GM23338 (cell line): ENCODE data around the gene NPEPL1. TPM values are rescaled to one million over a fixed set of nuclear protein-coding genes. Genes with fewer than 3 reads are reported as not detected.

Experiments
- ATAC-seq: fragments of 200-7000 bp; cut with Tn5 transposase; 3 replicates; pipeline ENCODE4 v1.9.1; 2020
- DNase-seq: peaks from one replicate; pipeline ENCODE4 v3.0.0-alpha.2; 2015; ENCODE audit warnings: low spot score
- H2AFZ ChIP-seq: fragments of 200-600 bp; sonication (generic); 2 replicates; pipeline ENCODE4 v1.8.0; 2016; ENCODE audit warnings: antibody characterized with exemption, mild to moderate bottlenecking, moderate library complexity
- H3F3A ChIP-seq: fragments of 200-600 bp; sonication (generic); replicated peaks from 2 replicates; pipeline ENCODE4 v1.8.0; 2017; ENCODE audit warnings: antibody characterized with exemption, mixed run types, low read depth
- H3K27ac ChIP-seq: fragments of 200-600 bp; sonication (generic); 2 replicates; pipeline ENCODE4 v1.6.1; 2016; ENCODE audit warnings: low read depth
- H3K27me3 ChIP-seq: fragments of 200-600 bp; sonication (generic); 2 replicates; pipeline ENCODE4 v1.8.0; 2016; ENCODE audit warnings: mild to moderate bottlenecking, mixed run types, moderate library complexity; ENCODE audit not compliant: insufficient read depth
- H3K36me3 ChIP-seq: fragments of 200-600 bp; sonication (generic); 2 replicates; pipeline ENCODE4 v1.8.0; 2016; ENCODE audit warnings: mild to moderate bottlenecking; ENCODE audit not compliant: insufficient read depth
- H3K4me1 ChIP-seq: fragments of 200-600 bp; sonication (generic); 2 replicates; pipeline ENCODE4 v1.8.0; 2016; ENCODE audit warnings: mild to moderate bottlenecking, moderate library complexity; ENCODE audit not compliant: insufficient read depth
- H3K4me2 ChIP-seq: fragments of 200-600 bp; sonication (generic); 2 replicates; pipeline ENCODE4 v1.7.1; 2017; ENCODE audit warnings: mixed run types
- H3K4me3 ChIP-seq: fragments of 200-600 bp; sonication (generic); 2 replicates; pipeline ENCODE4 v1.6.1; 2016; ENCODE audit warnings: mixed run types
- H3K79me2 ChIP-seq: fragments of 200-600 bp; sonication (generic); replicated peaks from 2 replicates; pipeline ENCODE4 v1.8.0; 2017; ENCODE audit warnings: mild to moderate bottlenecking; ENCODE audit not compliant: insufficient read depth
- H3K9me2 ChIP-seq: fragments of 200-600 bp; sonication (generic); 2 replicates; pipeline ENCODE4 v1.8.0; 2017; ENCODE audit not compliant: insufficient read depth
- H4K20me1 ChIP-seq: fragments of 200-600 bp; sonication (generic); replicated peaks from 2 replicates; pipeline ENCODE4 v1.8.0; 2017; ENCODE audit warnings: mild to moderate bottlenecking; ENCODE audit not compliant: insufficient read depth
- H3K27ac Mint-ChIP-seq: 2 replicates; pipeline ENCODE4 v1.8.0; 2020; ENCODE audit warnings: inconsistent platforms, mild to moderate bottlenecking, moderate library complexity, mixed read lengths
- H3K27me3 Mint-ChIP-seq: 3 replicates; pipeline ENCODE4 v1.8.0; 2022; ENCODE audit warnings: low read depth, mild to moderate bottlenecking, moderate library complexity, mixed read lengths, inconsistent platforms; ENCODE audit not compliant: insufficient read depth, poor library complexity
- H3K36me3 Mint-ChIP-seq: 3 replicates; pipeline ENCODE4 v1.8.0; 2021; ENCODE audit warnings: low read depth, mild to moderate bottlenecking, inconsistent platforms, moderate library complexity, mixed read lengths
- H3K4me1 Mint-ChIP-seq: 3 replicates; pipeline ENCODE4 v1.8.0; 2020; ENCODE audit warnings: mild to moderate bottlenecking, inconsistent platforms, mixed read lengths
- H3K4me3 Mint-ChIP-seq: 3 replicates; pipeline ENCODE4 v1.8.0; 2021; ENCODE audit warnings: moderate library complexity, mild to moderate bottlenecking, inconsistent platforms, mixed read lengths
- H3K9me3 Mint-ChIP-seq: 3 replicates; pipeline ENCODE4 v1.8.0; 2020; ENCODE audit warnings: moderate library complexity, mild to moderate bottlenecking, inconsistent platforms, mixed read lengths
- CREB1 ChIP-seq: fragments of 250-450 bp; sonication (Bioruptor Pico); IDR thresholded peaks from 2 replicates; pipeline ENCODE4 v1.5.0; 2020; ENCODE audit warnings: low read depth, mild to moderate bottlenecking, moderate library complexity
- CTCF ChIP-seq, 2 experiments: fragments of 200-600 bp in 1 of 2; sonication (generic) in 1 of 2; conservative IDR thresholded peaks; 2 replicates each; pipeline versions ENCODE4 v1.5.1 to v1.6.1; 2016 to 2017; ENCODE audit warnings: antibody characterized with exemption in 2 of 2, low read depth in 2 of 2, mild to moderate bottlenecking in 2 of 2, moderate library complexity in 1 of 2
- EZH2 ChIP-seq: fragments of 200-600 bp; sonication (generic); IDR thresholded peaks from one replicate; pipeline ENCODE4 v1.8.0; 2017; ENCODE audit warnings: antibody characterized with exemption, mild to moderate bottlenecking, low read depth; ENCODE audit not compliant: unreplicated experiment
- EZH2phosphoT487 ChIP-seq: fragments of 200-600 bp; sonication (generic); IDR thresholded peaks from one replicate; pipeline ENCODE4 v1.8.1; 2018; ENCODE audit warnings: antibody characterized with exemption; ENCODE audit not compliant: unreplicated experiment
- JUNB ChIP-seq: IDR thresholded peaks from one replicate; pipeline ENCODE4 v1.6.1; 2016; ENCODE audit warnings: antibody characterized with exemption; ENCODE audit not compliant: unreplicated experiment
- NANOG ChIP-seq: IDR thresholded peaks from 2 replicates; pipeline ENCODE4 v1.6.1; 2016; ENCODE audit warnings: antibody characterized with exemption, borderline replicate concordance
- POLR2AphosphoS5 ChIP-seq: IDR thresholded peaks from 2 replicates; pipeline ENCODE4 v1.6.1; 2016; ENCODE audit warnings: antibody characterized with exemption, low read depth
- STAT1 ChIP-seq: IDR thresholded peaks from one replicate; pipeline ENCODE4 v1.6.1; 2016; ENCODE audit warnings: antibody characterized with exemption; ENCODE audit not compliant: unreplicated experiment
- ZNF114 ChIP-seq: fragments of 250-450 bp; sonication (Bioruptor Pico); IDR thresholded peaks from 2 replicates; pipeline ENCODE4 v1.5.0; 2020; ENCODE audit warnings: mild to moderate bottlenecking, moderate library complexity
- ZNF331 ChIP-seq: fragments of 250-450 bp; sonication (Bioruptor Pico); IDR thresholded peaks from 2 replicates; pipeline ENCODE4 v1.5.0; 2020; ENCODE audit warnings: low read depth, mild to moderate bottlenecking, moderate library complexity
- polyA plus RNA-seq: library from polyadenylated mRNA; unstranded; fragments of >200 nt; fragmentation: Nextera tagmentation; extraction: Ambion mirVana; gene quantifications from 2 replicates; pipeline ENCODE4 v1.2.1, GENCODE V29; 2016
- total RNA-seq: library from RNA; depleted of rRNA; stranded (reverse); fragments of >200 nt; shearing (Covaris generic); gene quantifications from 2 replicates; pipeline ENCODE4 v1.2.3, GENCODE V29; 2014
- TF ChIP-seq, protein P1 (sequence below): IDR thresholded peaks from 2 replicates; pipeline ENCODE4 v1.6.1; 2016; ENCODE audit warnings: antibody characterized with exemption
- TF ChIP-seq, protein P2 (sequence below): fragments of 250-450 bp; sonication (Bioruptor Pico); IDR thresholded peaks from 2 replicates; pipeline ENCODE4 v1.5.0; 2020; ENCODE audit warnings: mild to moderate bottlenecking, moderate library complexity
- TF ChIP-seq, protein P3 (sequence below): IDR thresholded peaks from one replicate; pipeline ENCODE4 v1.6.1; 2018; ENCODE audit warnings: antibody characterized with exemption; ENCODE audit not compliant: unreplicated experiment

The NPEPL1 gene
- total and polyA plus RNA-seq, 2 experiments from 2014 or later: 23.5 to 30.0 TPM

- Mint-ChIP-seq H3K4me3 (no peak overlapping the region), H3K27me3 (peaks cover 8% of the 10 kb centered on the region), H3K27ac (no peak overlapping the region), H3K36me3 (peaks cover 22% of the 10 kb centered on the region), H3K4me1 (0 out of 3 replicates have a peak, but pooled peaks cover 5% of the 10 kb centered on the region), H3K9me3 (peaks cover 1% of the 10 kb centered on the region; the same call in 1 of the 3 replicates)
- Histone ChIP-seq H3K27ac (no peak overlapping the region), H2AFZ (no peak overlapping the region), H3K4me2 (no peak overlapping the region), H3K4me3 (no peak overlapping the region), H3F3A (no peaks in the 10 kb centered on the region), H3K36me3 (0 out of 2 replicates have a peak, but pooled peaks cover under 1% of the 10 kb centered on the region), H3K79me2 (no peaks in the 10 kb centered on the region), H3K4me1 (no peaks in the 10 kb centered on the region), H3K27me3 (no peaks in the 10 kb centered on the region), H4K20me1 (no peaks in the 10 kb centered on the region), H3K9me2 (no peaks in the 10 kb centered on the region)
- ATAC-seq (no peak), DNase-seq (no peak)
- TF ChIP-seq EZH2 (no peak), ZNF114 (CRISPR knock-in tag) (no peak), CREB1 (CRISPR knock-in tag) (no peak), CTCF (conservative IDR thresholded peaks at IDR 0.05; ENCODE audit: low read depth in 2 of 2) (no peak), EZH2phosphoT487 (no peak), NANOG (no peak), POLR2AphosphoS5 (no peak), STAT1 (no peak), ZNF331 (no peak), JUNB (no peak)
- TF ChIP-seq, protein P1, sequence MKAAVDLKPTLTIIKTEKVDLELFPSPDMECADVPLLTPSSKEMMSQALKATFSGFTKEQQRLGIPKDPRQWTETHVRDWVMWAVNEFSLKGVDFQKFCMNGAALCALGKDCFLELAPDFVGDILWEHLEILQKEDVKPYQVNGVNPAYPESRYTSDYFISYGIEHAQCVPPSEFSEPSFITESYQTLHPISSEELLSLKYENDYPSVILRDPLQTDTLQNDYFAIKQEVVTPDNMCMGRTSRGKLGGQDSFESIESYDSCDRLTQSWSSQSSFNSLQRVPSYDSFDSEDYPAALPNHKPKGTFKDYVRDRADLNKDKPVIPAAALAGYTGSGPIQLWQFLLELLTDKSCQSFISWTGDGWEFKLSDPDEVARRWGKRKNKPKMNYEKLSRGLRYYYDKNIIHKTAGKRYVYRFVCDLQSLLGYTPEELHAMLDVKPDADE: no peak
- TF ChIP-seq, protein P2, sequence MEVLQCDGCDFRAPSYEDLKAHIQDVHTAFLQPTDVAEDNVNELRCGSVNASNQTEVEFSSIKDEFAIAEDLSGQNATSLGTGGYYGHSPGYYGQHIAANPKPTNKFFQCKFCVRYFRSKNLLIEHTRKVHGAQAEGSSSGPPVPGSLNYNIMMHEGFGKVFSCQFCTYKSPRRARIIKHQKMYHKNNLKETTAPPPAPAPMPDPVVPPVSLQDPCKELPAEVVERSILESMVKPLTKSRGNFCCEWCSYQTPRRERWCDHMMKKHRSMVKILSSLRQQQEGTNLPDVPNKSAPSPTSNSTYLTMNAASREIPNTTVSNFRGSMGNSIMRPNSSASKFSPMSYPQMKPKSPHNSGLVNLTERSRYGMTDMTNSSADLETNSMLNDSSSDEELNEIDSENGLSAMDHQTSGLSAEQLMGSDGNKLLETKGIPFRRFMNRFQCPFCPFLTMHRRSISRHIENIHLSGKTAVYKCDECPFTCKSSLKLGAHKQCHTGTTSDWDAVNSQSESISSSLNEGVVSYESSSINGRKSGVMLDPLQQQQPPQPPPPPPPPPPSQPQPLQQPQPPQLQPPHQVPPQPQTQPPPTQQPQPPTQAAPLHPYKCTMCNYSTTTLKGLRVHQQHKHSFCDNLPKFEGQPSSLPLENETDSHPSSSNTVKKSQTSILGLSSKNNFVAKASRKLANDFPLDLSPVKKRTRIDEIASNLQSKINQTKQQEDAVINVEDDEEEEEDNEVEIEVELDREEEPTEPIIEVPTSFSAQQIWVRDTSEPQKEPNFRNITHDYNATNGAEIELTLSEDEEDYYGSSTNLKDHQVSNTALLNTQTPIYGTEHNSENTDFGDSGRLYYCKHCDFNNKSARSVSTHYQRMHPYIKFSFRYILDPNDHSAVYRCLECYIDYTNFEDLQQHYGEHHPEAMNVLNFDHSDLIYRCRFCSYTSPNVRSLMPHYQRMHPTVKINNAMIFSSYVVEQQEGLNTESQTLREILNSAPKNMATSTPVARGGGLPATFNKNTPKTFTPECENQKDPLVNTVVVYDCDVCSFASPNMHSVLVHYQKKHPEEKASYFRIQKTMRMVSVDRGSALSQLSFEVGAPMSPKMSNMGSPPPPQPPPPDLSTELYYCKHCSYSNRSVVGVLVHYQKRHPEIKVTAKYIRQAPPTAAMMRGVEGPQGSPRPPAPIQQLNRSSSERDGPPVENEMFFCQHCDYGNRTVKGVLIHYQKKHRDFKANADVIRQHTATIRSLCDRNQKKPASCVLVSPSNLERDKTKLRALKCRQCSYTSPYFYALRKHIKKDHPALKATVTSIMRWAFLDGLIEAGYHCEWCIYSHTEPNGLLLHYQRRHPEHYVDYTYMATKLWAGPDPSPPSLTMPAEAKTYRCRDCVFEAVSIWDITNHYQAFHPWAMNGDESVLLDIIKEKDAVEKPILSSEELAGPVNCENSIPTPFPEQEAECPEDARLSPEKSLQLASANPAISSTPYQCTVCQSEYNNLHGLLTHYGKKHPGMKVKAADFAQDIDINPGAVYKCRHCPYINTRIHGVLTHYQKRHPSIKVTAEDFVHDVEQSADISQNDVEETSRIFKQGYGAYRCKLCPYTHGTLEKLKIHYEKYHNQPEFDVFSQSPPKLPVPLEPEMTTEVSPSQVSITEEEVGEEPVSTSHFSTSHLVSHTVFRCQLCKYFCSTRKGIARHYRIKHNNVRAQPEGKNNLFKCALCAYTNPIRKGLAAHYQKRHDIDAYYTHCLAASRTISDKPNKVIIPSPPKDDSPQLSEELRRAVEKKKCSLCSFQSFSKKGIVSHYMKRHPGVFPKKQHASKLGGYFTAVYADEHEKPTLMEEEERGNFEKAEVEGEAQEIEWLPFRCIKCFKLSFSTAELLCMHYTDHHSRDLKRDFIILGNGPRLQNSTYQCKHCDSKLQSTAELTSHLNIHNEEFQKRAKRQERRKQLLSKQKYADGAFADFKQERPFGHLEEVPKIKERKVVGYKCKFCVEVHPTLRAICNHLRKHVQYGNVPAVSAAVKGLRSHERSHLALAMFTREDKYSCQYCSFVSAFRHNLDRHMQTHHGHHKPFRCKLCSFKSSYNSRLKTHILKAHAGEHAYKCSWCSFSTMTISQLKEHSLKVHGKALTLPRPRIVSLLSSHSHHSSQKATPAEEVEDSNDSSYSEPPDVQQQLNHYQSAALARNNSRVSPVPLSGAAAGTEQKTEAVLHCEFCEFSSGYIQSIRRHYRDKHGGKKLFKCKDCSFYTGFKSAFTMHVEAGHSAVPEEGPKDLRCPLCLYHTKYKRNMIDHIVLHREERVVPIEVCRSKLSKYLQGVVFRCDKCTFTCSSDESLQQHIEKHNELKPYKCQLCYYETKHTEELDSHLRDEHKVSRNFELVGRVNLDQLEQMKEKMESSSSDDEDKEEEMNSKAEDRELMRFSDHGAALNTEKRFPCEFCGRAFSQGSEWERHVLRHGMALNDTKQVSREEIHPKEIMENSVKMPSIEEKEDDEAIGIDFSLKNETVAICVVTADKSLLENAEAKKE (CRISPR knock-in tag): no peak
- TF ChIP-seq, protein P3, sequence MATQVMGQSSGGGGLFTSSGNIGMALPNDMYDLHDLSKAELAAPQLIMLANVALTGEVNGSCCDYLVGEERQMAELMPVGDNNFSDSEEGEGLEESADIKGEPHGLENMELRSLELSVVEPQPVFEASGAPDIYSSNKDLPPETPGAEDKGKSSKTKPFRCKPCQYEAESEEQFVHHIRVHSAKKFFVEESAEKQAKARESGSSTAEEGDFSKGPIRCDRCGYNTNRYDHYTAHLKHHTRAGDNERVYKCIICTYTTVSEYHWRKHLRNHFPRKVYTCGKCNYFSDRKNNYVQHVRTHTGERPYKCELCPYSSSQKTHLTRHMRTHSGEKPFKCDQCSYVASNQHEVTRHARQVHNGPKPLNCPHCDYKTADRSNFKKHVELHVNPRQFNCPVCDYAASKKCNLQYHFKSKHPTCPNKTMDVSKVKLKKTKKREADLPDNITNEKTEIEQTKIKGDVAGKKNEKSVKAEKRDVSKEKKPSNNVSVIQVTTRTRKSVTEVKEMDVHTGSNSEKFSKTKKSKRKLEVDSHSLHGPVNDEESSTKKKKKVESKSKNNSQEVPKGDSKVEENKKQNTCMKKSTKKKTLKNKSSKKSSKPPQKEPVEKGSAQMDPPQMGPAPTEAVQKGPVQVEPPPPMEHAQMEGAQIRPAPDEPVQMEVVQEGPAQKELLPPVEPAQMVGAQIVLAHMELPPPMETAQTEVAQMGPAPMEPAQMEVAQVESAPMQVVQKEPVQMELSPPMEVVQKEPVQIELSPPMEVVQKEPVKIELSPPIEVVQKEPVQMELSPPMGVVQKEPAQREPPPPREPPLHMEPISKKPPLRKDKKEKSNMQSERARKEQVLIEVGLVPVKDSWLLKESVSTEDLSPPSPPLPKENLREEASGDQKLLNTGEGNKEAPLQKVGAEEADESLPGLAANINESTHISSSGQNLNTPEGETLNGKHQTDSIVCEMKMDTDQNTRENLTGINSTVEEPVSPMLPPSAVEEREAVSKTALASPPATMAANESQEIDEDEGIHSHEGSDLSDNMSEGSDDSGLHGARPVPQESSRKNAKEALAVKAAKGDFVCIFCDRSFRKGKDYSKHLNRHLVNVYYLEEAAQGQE: no peak
Measured at GRCh38 chr20:58709703-58710039, 17.1 kb downstream of the NPEPL1 start.
